Inferior parietal cortex (tissue), 1 donor: ENCODE results near the gene ZNF862.

ENCODE experiments used
- DNase-seq: peaks from one replicate; pipeline ENCODE4 v3.0.0-alpha.2; 2016; ENCODE audit errors: extremely low spot score

ZNF862 gene

GRCh38 chr7:149845257-149845980 lies 7.2 kb downstream of the ZNF862 start:
- DNase-seq, result no peak

- no peak for DNase-seq
Measured at GRCh38 chr7:149846021-149846420, 7.8 kb downstream of the ZNF862 start.

DNA sequence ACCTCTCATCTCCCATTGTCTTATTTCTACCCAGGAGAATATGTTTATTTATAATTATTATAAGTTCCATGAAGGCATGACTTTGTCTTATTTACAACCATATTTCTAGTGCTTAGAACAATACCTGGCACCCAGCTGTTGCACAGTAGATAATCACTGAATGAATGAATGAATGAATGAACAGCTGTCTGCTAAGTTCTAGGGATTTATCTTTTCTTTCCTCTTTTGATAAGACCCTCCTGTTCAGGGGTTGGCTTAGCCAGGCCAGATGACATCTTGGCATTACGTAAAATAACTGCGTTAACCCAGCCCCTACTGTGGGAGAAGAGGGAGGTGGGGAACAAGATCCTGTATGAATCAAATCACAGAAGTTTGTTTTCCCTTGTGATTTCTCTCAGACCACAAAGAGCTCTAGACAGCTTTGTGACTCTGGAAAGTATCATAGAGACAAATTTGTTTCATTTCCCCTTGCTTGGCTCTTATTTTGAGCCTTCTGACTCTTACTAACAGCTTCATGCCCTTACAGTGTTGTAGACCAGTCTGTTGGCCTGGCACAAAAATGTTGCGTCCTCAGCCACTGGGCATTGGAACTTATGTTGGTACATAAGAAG lies 8.4 kb downstream of the ZNF862 start:
- no peak for DNase-seq

GRCh38 chr7:149849174-149849573 lies 11.0 kb downstream of the ZNF862 start:
- DNase-seq, result no peak

GRCh38 chr7:149850007-149850594 lies 11.9 kb downstream of the ZNF862 start:
- DNase-seq, result no peak

- no peak for DNase-seq
Measured at GRCh38 chr7:149850716-149851115, 12.5 kb downstream of the ZNF862 start.

- DNase-seq, result no peak
Measured at GRCh38 chr7:149851449-149851848, 13.3 kb downstream of the ZNF862 start.

DNA sequence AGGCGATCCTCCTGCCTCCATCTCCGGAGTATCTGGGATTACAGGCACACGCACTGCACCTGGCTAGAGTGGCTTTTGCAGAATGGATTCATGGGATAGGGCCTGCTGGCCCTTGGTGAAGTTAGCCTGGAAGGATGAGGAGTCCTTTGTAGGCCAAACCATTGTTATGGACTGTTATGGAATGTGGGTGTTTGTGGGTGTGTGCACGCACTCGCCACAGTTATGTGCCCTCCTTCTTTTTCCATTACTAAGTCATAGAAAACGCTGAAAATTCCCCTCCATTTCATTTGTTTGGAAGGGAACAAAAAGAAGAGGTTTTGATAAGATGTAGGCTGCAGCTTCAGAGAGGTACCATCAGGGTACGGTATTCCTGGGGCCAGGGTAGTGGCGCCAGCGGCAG lies 15.0 kb downstream of the ZNF862 start:
- no peak for DNase-seq

DNA sequence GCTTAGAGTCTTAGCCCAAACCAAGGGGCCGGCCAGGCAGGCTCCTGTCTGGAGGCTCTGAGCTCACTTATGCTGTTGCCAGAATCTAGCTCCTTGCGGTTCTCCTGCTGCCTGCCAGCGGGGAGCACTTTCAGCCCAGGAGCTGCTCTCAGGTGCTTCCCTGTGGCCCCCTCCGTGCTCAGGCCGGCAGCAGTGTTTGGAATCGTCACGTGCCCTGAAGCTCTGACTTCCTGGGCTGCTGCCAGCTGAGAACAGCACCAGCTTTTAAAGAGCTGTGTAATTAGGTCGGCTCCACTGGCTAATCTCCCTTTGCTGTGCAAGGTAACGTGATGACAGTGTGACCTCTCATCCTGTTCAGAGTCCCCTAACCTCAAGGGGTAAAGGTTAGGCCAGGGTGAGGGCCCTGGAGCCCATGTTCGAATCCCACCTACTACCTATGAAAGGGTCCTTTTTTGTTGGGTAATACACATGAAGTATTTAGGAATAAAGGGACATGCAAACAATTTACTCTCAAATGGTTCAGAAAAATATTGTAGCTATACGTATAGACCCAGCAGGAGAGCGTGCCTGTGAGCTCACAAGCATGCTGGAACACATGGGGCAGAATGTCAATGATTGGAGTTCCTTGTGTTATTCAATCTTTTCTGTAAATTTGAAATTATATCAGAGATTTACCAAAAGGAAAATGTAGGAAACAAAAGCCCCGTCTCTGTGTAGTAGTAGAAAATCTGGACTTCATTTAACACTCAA lies 16.6 kb downstream of the ZNF862 start:
- no peak for DNase-seq

- no peak for DNase-seq
Measured at GRCh38 chr7:149855361-149856305, 17.5 kb downstream of the ZNF862 start.

DNA sequence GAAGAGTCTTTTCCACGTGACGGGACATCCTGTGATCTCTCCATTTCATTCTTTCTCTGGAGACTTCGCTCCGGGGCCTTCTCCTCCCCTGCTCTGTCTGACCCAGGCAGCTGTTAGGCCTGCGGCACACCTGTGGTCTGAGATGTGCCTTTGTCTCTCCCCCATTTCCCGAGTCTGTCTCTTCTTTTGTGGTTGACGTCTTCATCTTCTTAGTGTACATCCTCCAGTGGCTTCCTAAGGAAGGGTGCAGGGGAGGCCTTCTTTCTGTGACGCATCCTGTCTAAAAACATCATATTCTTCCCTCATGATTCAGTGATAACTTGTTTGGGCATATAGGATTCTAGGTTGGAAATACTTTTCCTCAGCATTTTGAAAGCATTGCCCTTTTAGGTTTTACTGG lies 18.4 kb downstream of the ZNF862 start:
- no peak for DNase-seq

- no peak for DNase-seq
Measured at GRCh38 chr7:149859369-149859768, 21.2 kb downstream of the ZNF862 start.

- no peak for DNase-seq
Measured at GRCh38 chr7:149859876-149860275, 21.7 kb downstream of the ZNF862 start.

DNA sequence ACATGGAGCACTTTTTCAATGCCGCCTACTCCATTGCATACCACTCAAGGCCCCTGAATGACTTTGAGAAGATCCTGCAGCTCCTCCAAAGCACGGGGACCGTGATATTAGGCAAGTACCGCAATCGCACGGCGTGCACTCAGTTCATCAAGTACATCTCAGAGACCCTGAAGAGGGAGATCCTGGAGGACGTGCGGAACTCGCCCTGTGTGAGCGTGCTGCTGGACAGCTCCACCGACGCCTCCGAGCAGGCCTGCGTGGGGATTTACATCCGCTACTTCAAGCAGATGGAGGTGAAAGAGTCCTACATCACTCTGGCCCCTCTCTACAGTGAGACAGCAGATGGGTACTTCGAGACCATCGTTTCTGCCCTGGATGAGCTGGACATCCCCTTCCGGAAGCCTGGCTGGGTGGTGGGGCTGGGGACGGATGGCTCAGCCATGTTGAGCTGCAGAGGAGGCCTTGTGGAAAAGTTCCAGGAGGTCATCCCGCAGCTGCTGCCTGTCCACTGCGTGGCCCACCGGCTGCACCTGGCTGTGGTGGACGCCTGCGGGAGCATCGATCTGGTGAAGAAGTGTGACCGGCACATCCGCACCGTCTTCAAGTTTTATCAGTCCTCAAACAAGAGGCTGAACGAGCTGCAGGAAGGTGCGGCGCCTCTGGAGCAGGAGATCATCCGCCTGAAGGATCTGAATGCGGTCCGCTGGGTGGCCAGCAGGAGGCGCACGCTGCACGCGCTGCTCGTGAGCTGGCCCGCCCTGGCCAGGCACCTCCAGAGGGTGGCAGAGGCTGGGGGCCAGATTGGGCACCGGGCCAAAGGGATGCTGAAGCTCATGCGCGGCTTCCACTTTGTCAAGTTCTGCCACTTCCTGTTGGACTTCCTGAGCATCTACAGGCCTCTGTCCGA lies 22.9 kb downstream of the ZNF862 start:
- no peak for DNase-seq

GRCh38 chr7:149861728-149862045 lies 23.5 kb downstream of the ZNF862 start:
- no peak for DNase-seq

- no peak for DNase-seq
Measured at GRCh38 chr7:149862156-149862555, 24.0 kb downstream of the ZNF862 start.

- no peak for DNase-seq
Measured at GRCh38 chr7:149863500-149863899, 25.3 kb downstream of the ZNF862 start.

DNA sequence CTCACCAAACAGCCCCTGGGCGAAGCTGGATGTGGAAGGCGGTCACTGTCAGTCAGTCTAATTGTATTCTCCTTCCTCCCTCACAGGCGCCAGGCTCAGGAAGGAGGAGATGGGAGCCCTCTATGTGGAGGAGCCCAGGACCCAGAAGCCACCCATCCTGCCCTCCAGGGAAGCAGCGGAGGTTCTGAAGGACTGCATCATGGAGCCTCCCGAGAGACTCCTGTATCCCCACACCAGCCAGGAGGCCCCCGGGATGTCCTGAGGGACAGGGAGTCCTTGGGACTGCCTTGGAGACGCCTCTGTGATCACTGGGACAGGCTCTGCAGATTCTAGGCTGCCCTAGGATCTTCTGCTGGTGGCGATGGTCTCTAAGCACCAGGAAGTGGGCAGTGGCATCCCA lies 25.8 kb downstream of the ZNF862 start:
- DNase-seq, result no peak

GRCh38 chr7:149864751-149865150 lies 26.6 kb downstream of the ZNF862 start:
- DNase-seq, result no peak

DNA sequence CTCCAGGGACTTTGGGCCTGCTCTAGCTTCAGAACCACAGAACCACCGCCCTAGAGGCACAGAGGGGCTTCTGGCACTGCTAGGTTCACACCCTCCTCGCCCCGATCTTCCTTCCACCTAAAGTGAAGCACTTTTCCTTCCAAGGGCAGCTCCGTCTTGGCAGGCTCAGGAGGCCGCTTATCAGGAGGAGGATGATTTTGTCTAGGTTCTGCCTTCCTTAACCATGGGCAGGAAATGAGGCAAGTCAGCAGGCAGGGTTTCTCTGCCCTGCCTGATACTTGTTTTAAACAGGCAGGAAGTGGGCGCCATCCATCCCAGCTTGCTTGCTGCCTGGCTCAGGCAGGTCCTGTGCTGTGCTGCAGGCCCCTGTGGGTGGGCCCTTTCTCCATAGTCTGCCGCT lies 27.3 kb downstream of the ZNF862 start:
- no peak for DNase-seq
